HG03457 (cell line): Measurements from ENCODE around the gene TMEM108.

ENCODE experiments used
- ATAC-seq: cut with Tn5 transposase; IDR thresholded peaks from one replicate; pipeline ENCODE4 v1.9.1; 2021; ENCODE audit warnings: moderate number of reproducible peaks; ENCODE audit not compliant: unreplicated experiment

The TMEM108 gene

DNA sequence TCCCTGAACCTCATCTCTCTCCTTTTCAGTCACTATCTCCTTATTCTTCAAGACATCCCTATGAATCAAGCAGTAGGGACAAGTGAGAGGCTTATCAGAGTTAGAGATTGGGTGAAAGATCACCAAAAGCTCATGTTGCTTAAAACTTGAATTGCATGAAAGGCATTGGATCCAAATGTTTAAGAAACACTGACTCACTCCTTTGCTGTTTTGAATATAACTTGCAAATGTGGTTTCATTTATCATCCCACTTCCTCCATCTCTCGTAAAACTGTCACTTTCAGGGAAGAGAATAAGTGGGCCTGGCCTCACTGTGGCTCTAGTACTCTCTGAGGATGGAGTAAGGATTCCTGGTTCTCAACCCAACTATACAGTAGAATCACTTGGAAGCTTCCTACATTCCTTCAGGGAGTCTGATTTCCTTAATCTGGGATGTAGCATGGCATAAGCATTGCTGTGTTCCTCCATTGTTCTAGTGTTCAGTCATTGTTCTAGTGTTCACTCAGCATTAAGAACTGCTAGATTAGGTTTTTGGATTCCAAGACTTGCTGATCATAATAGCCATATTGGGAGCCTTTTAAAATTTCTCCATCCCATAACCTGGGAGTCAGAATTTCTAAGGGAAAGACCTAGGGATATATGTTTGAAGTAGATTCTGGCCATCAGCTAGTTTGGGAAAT, 171.8 kb downstream of the TMEM108 start:
- ATAC-seq: no peak

GRCh38 chr3:133210656-133211055, 172.5 kb downstream of the TMEM108 start:
- no peak for ATAC-seq

GRCh38 chr3:133211449-133211848, 173.3 kb downstream of the TMEM108 start:
- ATAC-seq: peak; percentile 96

DNA sequence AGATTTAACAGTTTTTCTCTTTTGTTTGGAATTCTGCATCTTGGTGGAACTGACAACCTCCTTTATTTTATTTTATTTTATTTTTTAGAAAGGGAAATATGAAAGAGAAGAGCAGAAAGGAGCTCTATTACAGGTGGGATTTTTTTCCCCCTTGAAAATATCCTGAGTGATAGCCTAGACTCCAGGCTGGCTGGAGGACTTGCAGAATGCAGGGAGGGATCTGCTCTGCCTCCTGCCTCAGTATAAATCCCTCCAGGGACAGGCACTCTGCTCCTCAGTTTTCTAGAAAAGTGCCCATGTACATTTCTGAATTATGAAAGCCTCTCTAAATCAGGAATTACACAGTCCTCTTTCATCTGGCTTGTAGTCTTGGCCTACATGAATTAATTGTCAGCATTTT, 173.7 kb downstream of the TMEM108 start:
- no peak for ATAC-seq

GRCh38 chr3:133213937-133214336, 175.7 kb downstream of the TMEM108 start:
- ATAC-seq: no peak

GRCh38 chr3:133227813-133228212, 189.6 kb downstream of the TMEM108 start:
- ATAC-seq: no peak

DNA sequence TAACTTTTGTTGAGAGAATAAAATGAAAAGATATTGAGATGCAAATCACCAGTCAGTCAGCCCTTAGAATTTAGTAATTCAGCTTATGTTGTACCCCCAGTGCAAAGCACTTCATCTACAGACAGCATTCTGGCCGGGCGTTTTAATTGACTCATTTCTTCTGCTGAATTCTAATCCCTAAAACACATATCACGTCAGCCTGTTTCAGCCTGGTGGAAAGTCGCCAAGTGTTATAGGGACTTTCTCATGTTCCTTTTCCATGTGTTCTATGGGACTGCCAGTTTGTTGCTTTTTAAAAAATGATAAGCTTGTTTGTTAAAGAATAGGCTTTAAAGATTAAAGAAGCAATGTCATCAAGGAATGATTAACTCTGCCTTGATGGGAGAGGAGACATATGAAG, 192.0 kb downstream of the TMEM108 start:
- ATAC-seq: no peak

GRCh38 chr3:133236901-133237300, 198.7 kb downstream of the TMEM108 start:
- ATAC-seq: no peak

DNA sequence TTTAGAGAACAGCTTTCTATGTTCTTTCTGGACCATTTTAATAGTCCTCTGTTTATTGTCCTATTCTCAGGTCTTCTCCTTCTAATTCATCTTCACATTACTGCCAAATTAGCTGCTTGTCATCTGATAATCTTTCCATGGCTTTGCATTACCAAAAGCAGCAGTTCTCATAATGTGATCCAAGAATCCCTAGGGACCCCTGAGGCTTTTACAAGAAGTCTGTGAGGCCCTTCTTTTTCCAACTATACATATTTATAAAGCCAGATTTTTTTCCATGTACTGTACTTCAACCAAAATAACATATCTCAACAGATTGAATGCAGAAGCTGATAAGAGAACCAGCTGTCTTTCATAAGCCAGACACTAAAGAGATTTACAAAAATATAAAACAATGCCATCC, 199.2 kb downstream of the TMEM108 start:
- no peak for ATAC-seq

GRCh38 chr3:133238015-133238414, 199.8 kb downstream of the TMEM108 start:
- ATAC-seq: no peak

DNA sequence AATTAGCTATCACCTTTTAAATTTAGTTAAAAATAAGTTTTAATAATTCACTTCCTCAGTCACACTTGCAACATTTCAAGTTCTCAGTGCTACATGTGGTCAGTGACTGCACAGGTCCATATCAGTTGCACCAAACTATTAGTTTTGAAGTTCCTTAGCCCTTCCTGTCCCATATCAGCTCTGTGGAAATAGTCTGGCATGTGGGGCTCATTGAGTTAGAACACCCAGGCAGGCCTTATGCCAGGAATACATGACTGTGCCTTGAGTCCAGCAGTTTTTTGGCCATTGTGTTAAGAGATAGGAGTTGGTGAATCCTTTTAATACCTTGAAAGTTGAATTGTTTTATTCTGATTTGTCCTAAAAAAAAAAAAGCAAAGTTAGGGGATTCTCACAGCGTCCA, 207.9 kb downstream of the TMEM108 start:
- ATAC-seq: no peak

GRCh38 chr3:133246773-133247172, 208.6 kb downstream of the TMEM108 start:
- ATAC-seq: no peak

DNA sequence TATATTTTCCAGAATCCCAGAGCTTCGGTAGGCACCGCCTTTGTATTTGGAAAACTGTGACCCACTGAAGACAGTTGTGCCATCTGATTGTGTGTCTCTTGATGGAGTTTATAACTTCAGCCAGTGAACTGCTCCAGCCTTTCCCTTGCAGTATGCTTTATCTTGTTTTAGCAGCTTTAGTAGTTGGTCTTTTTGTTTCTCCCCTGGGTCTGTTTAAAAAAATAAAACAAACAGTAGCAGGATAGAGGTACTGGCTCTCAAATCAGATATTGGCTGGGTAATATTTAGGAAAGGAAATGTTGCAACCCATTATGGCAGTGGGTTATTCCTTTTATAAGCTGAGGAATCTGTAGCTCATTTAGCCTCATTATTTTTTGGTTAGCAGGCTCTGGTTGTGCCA, 210.2 kb downstream of the TMEM108 start:
- ATAC-seq: no peak

GRCh38 chr3:133249490-133249889, 211.3 kb downstream of the TMEM108 start:
- no peak for ATAC-seq

DNA sequence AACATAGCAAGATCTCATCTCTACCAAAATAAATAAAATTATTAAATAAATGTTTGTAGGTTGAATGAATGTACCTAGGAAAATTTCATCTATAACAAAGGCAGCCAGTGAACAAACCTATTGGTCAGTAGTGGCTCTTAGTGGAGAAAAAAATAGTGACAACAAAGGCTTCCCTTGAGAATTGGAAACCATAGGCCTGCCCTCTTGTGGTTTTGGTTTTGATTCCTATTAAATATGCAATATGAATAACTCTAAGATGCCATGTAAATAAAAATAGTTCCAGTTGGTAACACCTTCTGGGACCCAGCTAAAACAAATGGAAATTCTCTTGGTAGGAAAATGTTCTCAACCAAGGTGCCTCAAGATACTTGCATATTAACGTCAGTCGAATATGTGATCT, 216.0 kb downstream of the TMEM108 start:
- no peak for ATAC-seq

DNA sequence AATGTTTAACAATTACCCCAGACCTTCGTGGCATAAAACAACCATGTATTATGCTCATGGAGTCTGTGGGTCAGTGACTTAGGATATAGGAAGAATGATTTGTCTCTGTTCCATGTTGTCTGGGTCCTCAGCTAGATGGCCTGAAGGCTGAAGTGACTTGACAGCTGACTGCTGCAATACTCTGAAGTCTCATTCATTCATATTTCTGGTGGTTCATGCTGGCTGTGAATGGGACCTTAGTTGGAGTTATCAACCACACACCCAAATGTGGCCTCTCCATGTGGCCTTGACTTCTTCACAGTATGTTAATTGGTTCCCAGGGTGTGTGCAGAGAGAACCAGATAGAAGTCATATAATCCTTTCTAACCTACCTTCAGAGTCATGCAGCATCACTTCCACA, 216.5 kb downstream of the TMEM108 start:
- ATAC-seq: no peak

- no peak for ATAC-seq
Observed at GRCh38 chr3:133256787-133257483, 218.7 kb downstream of the TMEM108 start.

- ATAC-seq: no peak
Observed at GRCh38 chr3:133258358-133258757, 220.2 kb downstream of the TMEM108 start.

DNA sequence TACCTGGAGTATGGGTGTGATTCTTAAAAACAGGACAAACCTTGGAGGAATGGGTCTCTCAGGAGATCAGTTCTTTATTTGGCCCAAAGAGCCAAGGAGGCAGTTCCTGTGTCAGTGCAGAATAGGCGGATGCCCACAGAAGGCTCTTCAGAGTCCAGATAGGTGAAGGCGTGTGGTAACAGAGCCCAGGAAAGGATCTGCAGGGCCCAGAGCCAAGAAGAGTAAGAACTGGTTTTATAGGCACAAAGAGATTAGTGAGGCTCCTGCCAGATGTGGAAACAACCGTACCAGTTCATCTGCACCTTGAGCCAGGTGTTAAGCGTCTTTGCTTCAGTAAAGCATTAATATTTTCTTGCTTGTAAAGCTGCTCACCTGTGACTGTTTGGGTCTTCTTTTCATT, 221.6 kb downstream of the TMEM108 start:
- ATAC-seq: no peak

DNA sequence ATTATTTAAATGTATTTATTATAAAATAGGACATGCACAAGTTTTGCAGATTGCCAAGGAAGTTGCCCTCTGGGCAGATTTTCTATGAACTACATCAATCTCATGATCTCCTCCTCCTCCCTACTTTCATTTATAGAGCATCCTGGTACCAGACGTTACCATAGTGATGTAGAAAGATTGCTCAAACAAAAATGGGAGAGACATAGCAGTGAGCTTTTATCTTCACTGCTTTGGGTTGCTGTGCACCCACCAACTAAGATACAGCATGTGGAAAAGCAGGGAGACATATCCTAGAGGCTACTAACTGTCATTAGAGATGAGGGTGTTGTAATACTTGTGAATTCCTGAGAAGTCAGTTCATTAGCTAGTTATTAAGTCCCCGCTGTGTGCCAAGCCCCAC, 224.1 kb downstream of the TMEM108 start:
- ATAC-seq: no peak

DNA sequence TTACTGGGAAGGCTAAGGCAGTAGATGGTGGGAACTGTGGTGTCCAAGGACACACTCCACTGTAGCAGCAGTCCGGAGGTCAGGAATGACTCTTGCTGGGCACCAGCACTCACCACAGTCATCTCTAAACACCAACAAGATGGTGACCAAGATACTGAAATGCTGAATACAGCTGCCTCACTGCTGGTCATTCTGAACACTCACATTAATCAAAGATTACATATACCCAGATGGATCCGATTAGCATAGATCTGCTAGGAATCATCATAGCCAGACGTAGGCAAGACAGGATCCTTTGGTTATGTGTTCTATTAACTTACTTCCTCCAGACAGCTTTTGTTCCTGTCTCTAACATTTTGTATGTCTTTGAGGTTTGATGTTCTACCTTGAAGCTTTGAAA, 226.7 kb downstream of the TMEM108 start:
- ATAC-seq: no peak

DNA sequence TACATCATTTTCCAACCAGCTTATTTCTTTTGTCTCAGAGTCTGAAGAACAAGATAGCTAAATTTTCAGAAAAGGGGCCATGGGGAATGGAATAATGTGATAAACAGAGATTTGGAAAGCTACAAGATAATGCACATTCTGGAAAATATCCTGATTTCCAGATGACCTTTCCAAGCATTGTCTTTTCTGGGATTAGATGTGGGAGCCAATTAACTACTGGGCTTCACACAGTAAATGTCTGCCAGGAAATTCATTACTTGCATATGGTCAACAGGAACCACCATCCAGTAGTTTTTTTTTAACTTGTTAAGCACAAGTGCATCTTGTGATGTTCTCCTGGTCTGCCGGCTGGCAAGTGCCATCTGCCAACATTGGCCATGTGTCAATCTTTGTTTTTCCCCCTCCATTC, 230.5 kb downstream of the TMEM108 start:
- no peak for ATAC-seq

GRCh38 chr3:133269393-133269792, 231.2 kb downstream of the TMEM108 start:
- no peak for ATAC-seq
